H9 (cell line): ENCODE results near the gene FNIP2. TPM values are rescaled to one million over a fixed set of nuclear protein-coding genes. Genes with fewer than 3 reads are reported as not detected.

ENCODE experiments used
- DNase-seq: peaks from one replicate; pipeline ENCODE4 v3.0.0-alpha.2; 2017
- H2AFZ ChIP-seq: one replicate; pipeline ENCODE4 v1.6.1; 2013; ENCODE audit warnings: mild to moderate bottlenecking, low read length, control low read depth, moderate library complexity
- H2AK5ac ChIP-seq: 2 replicates; pipeline ENCODE4 v1.6.1; 2013; ENCODE audit warnings: low read length, control low read depth, mixed read lengths; ENCODE audit not compliant: insufficient read length
- H2BK120ac ChIP-seq: one replicate; pipeline ENCODE4 v1.6.1; 2013; ENCODE audit warnings: low read depth, mild to moderate bottlenecking, low read length, control low read depth, inconsistent platforms; ENCODE audit not compliant: poor library complexity, severe bottlenecking
- H2BK12ac ChIP-seq: 2 replicates; pipeline ENCODE4 v1.6.1; 2013; ENCODE audit warnings: low read length, control low read depth, mixed read lengths, low read depth; ENCODE audit not compliant: insufficient read length
- H2BK15ac ChIP-seq: 2 replicates; pipeline ENCODE4 v1.6.1; 2013; ENCODE audit warnings: low read depth, low read length, control low read depth
- H2BK20ac ChIP-seq: one replicate; pipeline ENCODE4 v1.6.1; 2013; ENCODE audit warnings: low read depth, mild to moderate bottlenecking, low read length, control low read depth, inconsistent platforms; ENCODE audit not compliant: poor library complexity, severe bottlenecking
- H2BK5ac ChIP-seq: 2 replicates; pipeline ENCODE4 v1.6.1; 2013; ENCODE audit warnings: low read length, control low read depth, mixed read lengths; ENCODE audit not compliant: insufficient read length
- H3K14ac ChIP-seq: 2 replicates; pipeline ENCODE4 v1.6.1; 2013; ENCODE audit warnings: low read length, control low read depth; ENCODE audit not compliant: insufficient read depth
- H3K18ac ChIP-seq: 2 replicates; pipeline ENCODE4 v1.6.1; 2013; ENCODE audit warnings: low read depth, mild to moderate bottlenecking, mixed read lengths, low read length, control low read depth; ENCODE audit not compliant: insufficient read length
- H3K23ac ChIP-seq: 2 replicates; pipeline ENCODE4 v1.6.1; 2013; ENCODE audit warnings: low read length, control low read depth, mixed read lengths, low read depth; ENCODE audit not compliant: insufficient read length
- H3K23me2 ChIP-seq: 2 replicates; pipeline ENCODE4 v1.6.1; 2013; ENCODE audit warnings: low read depth, mild to moderate bottlenecking, mixed read lengths, low read length, control low read depth; ENCODE audit not compliant: insufficient read length, poor library complexity, severe bottlenecking
- H3K27ac ChIP-seq: 2 replicates; pipeline ENCODE4 v1.5.1; 2013; ENCODE audit warnings: low read length, control low read depth, mixed read lengths, low read depth; ENCODE audit not compliant: insufficient read length
- H3K27me3 ChIP-seq: 2 replicates; pipeline ENCODE4 v1.6.1; 2013; ENCODE audit warnings: low read length, control low read depth, inconsistent platforms; ENCODE audit not compliant: insufficient read depth
- H3K4ac ChIP-seq: 2 replicates; pipeline ENCODE4 v1.6.1; 2013; ENCODE audit warnings: low read depth, mild to moderate bottlenecking, control low read depth, inconsistent platforms, low read length, moderate library complexity
- H3K4me1 ChIP-seq: 2 replicates; pipeline ENCODE4 v1.6.1; 2013; ENCODE audit warnings: low read length, control low read depth, inconsistent platforms; ENCODE audit not compliant: insufficient read depth
- H3K4me2 ChIP-seq: 2 replicates; pipeline ENCODE4 v1.6.1; 2013; ENCODE audit warnings: low read length, control low read depth, mixed read lengths; ENCODE audit not compliant: insufficient read length, insufficient read depth
- H3K56ac ChIP-seq: 2 replicates; pipeline ENCODE4 v1.6.1; 2013; ENCODE audit warnings: low read depth, mild to moderate bottlenecking, mixed read lengths, low read length, control low read depth; ENCODE audit not compliant: insufficient read length
- H3K79me1 ChIP-seq: 2 replicates; pipeline ENCODE4 v1.6.1; 2013; ENCODE audit warnings: low read depth, mild to moderate bottlenecking, moderate library complexity, low read length, control low read depth, inconsistent platforms; ENCODE audit not compliant: insufficient read depth, poor library complexity, severe bottlenecking
- H3K79me2 ChIP-seq: 2 replicates; pipeline ENCODE4 v1.6.1; 2013; ENCODE audit warnings: low read length, control low read depth, inconsistent platforms; ENCODE audit not compliant: insufficient read depth
- H3K9ac ChIP-seq: 2 replicates; pipeline ENCODE4 v1.6.1; 2013; ENCODE audit warnings: low read length, control low read depth, mixed read lengths; ENCODE audit not compliant: insufficient read length; ENCODE audit errors: extremely low read depth
- H3K9me3 ChIP-seq: one replicate; pipeline ENCODE4 v1.6.1; 2013; ENCODE audit warnings: low read depth, low read length, inconsistent platforms; ENCODE audit not compliant: control insufficient read depth
- H3T11ph ChIP-seq: one replicate; pipeline ENCODE4 v1.6.1; 2013; ENCODE audit warnings: mild to moderate bottlenecking, low read length, control low read depth, inconsistent platforms
- H4K20me1 ChIP-seq: one replicate; pipeline ENCODE4 v1.6.1; 2013; ENCODE audit not compliant: control insufficient read depth, insufficient read length, insufficient read depth
- H4K5ac ChIP-seq: 2 replicates; pipeline ENCODE4 v1.6.1; 2013; ENCODE audit warnings: low read depth, mild to moderate bottlenecking, mixed read lengths, low read length, control low read depth; ENCODE audit not compliant: insufficient read length
- H4K8ac ChIP-seq: replicated peaks from 2 replicates; pipeline ENCODE4 v1.6.1; 2013; ENCODE audit warnings: low read length, control low read depth, mixed read lengths, low read depth; ENCODE audit not compliant: insufficient read length
- H4K91ac ChIP-seq: 2 replicates; pipeline ENCODE4 v1.6.1; 2013; ENCODE audit warnings: low read depth, mild to moderate bottlenecking, moderate library complexity, mixed read lengths, low read length, control low read depth; ENCODE audit not compliant: insufficient read length
- H3K27ac Mint-ChIP-seq, 3 experiments: 2 replicates in 2 of 3; 3 replicates in 1 of 3; pipeline ENCODE4 v1.8.0; 2020 to 2021; ENCODE audit warnings: mixed read lengths in 3 of 3, mild to moderate bottlenecking in 1 of 3, moderate library complexity in 1 of 3
- H3K27me3 Mint-ChIP-seq: 2 replicates; pipeline ENCODE4 v1.8.0; 2021; ENCODE audit warnings: low read depth, mild to moderate bottlenecking, moderate library complexity, mixed read lengths
- H3K36me3 Mint-ChIP-seq, 3 experiments: 2 replicates in 2 of 3; 3 replicates in 1 of 3; pipeline ENCODE4 v1.8.0; 2020 to 2021; ENCODE audit warnings: low read depth in 3 of 3, mixed read lengths in 3 of 3; ENCODE audit not compliant: insufficient read depth in 1 of 3
- H3K4me1 Mint-ChIP-seq, 2 experiments: 2 replicates each; pipeline ENCODE4 v1.8.0; 2020; ENCODE audit warnings: mixed read lengths in 2 of 2
- H3K4me3 Mint-ChIP-seq, 2 experiments: 2 replicates in 1 of 2; 3 replicates in 1 of 2; pipeline ENCODE4 v1.8.0; 2020 to 2021; ENCODE audit warnings: mild to moderate bottlenecking in 2 of 2, mixed read lengths in 2 of 2, moderate library complexity in 1 of 2
- H3K9me3 Mint-ChIP-seq, 2 experiments: 2 replicates in 1 of 2; 3 replicates in 1 of 2; pipeline ENCODE4 v1.8.0; 2020; ENCODE audit warnings: mild to moderate bottlenecking in 2 of 2, mixed read lengths in 2 of 2, moderate library complexity in 1 of 2
- CTCF ChIP-seq: fragments of 200-600 bp; sonication (generic); conservative IDR thresholded peaks from 3 replicates; pipeline ENCODE4 v1.8.0; 2021; ENCODE audit warnings: antibody characterized with exemption, mild to moderate bottlenecking
- WGBS: extraction: QIAGEN DNeasy Blood & Tissue Kit; methylation state at CpG from one replicate; pipeline ENCODE4 v1.1.7; 2013; ENCODE audit warnings: missing lambda C conversion rate, low lambda C conversion rate, mixed read lengths; ENCODE audit not compliant: insufficient read length; ENCODE audit errors: extremely low coverage; 5-methylcytosine and 5-hydroxymethylcytosine counted together
- total RNA-seq: library from RNA; stranded (reverse); gene quantifications from 2 replicates; pipeline ENCODE4 v1.2.1, GENCODE V29; 2021

The FNIP2 gene
- total RNA-seq, 1 experiment from 2014 or later = 9.6 TPM

DNA sequence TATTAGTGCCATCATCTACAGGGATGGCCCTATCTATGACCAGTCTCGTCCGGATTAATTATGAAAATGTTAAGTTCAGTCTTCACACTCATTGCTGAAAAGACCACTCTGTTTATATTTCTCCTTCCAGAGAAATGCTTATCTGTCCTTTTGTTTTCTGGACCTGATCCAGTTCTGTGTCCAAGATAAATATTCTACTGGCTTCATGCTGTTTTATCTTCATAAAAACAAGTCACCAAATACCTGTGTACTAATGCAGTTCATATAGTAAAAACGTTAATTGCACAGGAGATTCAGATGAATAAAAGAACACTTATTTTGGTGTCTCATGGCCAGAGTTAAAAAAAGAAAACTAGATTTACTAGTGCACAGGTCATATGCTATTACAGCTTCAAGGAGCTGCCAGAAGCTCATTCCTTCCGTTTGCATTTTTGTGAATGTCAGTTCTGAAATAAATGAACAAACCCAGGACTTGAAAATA is 17.3 kb downstream of the FNIP2 start:
- WGBS = no CpG with 5 or more reads among the region's 4 CpGs
- Mint-ChIP-seq H3K4me1 (peaks cover 21 to 45% of the 10 kb centered on the region in 2 experiments), H3K27ac (no peak overlapping the region), H3K9me3 (no peaks in the 10 kb centered on the region), H3K27me3 (no peaks in the 10 kb centered on the region), H3K36me3 (no peaks in the 10 kb centered on the region), H3K4me3 (no peak overlapping the region)
- Histone ChIP-seq H3K14ac (no peak overlapping the region), H3K56ac (no peak overlapping the region), H3K4me2 (no peak overlapping the region), H3K27ac (no peak overlapping the region), H3K23ac (no peak overlapping the region), H3K18ac (no peak overlapping the region), H4K5ac (no peak overlapping the region), H2AFZ (no peak overlapping the region), H4K8ac (no peak overlapping the region), H2BK15ac (no peak overlapping the region), H3K79me2 (no peaks in the 10 kb centered on the region), H3K23me2 (no peaks in the 10 kb centered on the region), H3K4me1 (no peaks in the 10 kb centered on the region), H2BK20ac (no peak overlapping the region), H2BK5ac (no peak overlapping the region), H2BK120ac (no peak overlapping the region), H4K91ac (no peak overlapping the region), H3K4ac (no peak overlapping the region), H3K9ac (no peak overlapping the region), H3K27me3 (no peaks in the 10 kb centered on the region), H3K9me3 (no peaks in the 10 kb centered on the region), H2AK5ac (no peak overlapping the region), H3K79me1 (no peaks in the 10 kb centered on the region), H3T11ph (no peak overlapping the region), H2BK12ac (no peak overlapping the region), H4K20me1 (no peaks in the 10 kb centered on the region)
- TF ChIP-seq CTCF = no peak
- no peak for DNase-seq
